Type B pancreatic cell (in vitro differentiated cells): ENCODE measurements around the gene SPATA24. TPM values are rescaled to one million over a fixed set of nuclear protein-coding genes. Genes with fewer than 3 reads are reported as not detected.

Experiments
- DNase-seq: peaks from one replicate; pipeline ENCODE4 v3.0.0; 2021; ENCODE audit warnings: mixed read lengths; ENCODE audit not compliant: unreplicated experiment; ENCODE audit errors: extremely low spot score
- H3K27ac Mint-ChIP-seq: 2 replicates; pipeline ENCODE4 v1.8.0; 2021; ENCODE audit warnings: mild to moderate bottlenecking, mixed read lengths
- H3K27me3 Mint-ChIP-seq: 2 replicates; pipeline ENCODE4 v1.8.0; 2021; ENCODE audit warnings: mixed read lengths
- H3K36me3 Mint-ChIP-seq: 2 replicates; pipeline ENCODE4 v1.8.0; 2021; ENCODE audit warnings: mixed read lengths
- H3K4me1 Mint-ChIP-seq: one replicate; pipeline ENCODE4 v1.8.0; 2021; ENCODE audit warnings: mixed read lengths; ENCODE audit not compliant: unreplicated experiment
- H3K4me3 Mint-ChIP-seq: 2 replicates; pipeline ENCODE4 v1.8.0; 2021; ENCODE audit warnings: mild to moderate bottlenecking, mixed read lengths
- H3K9me3 Mint-ChIP-seq: 2 replicates; pipeline ENCODE4 v1.8.0; 2021; ENCODE audit warnings: mixed read lengths
- CTCF ChIP-seq: fragments of 200-600 bp; sonication (generic); conservative IDR thresholded peaks from 2 replicates; pipeline ENCODE4 v1.5.0; 2021; ENCODE audit warnings: antibody characterized with exemption, mild to moderate bottlenecking
- total RNA-seq: library from RNA; stranded (reverse); gene quantifications from 2 replicates; pipeline ENCODE4 v1.2.1, GENCODE V29; 2021; ENCODE audit warnings: low replicate concordance

Gene SPATA24
- total RNA-seq, 1 donor from 2014 or later, result 7.1 TPM

GRCh38 chr5:139383993-139384590 lies 19.8 kb downstream of the SPATA24 start:
- TF ChIP-seq CTCF, result no peak
- no peak for DNase-seq
- Mint-ChIP-seq H3K4me1 (peaks cover 7% of the 10 kb centered on the region), H3K36me3 (no peaks in the 10 kb centered on the region), H3K9me3 (no peaks in the 10 kb centered on the region), H3K4me3 (no peak overlapping the region), H3K27ac (peak overlapping the region; percentile 50), H3K27me3 (no peaks in the 10 kb centered on the region)

DNA sequence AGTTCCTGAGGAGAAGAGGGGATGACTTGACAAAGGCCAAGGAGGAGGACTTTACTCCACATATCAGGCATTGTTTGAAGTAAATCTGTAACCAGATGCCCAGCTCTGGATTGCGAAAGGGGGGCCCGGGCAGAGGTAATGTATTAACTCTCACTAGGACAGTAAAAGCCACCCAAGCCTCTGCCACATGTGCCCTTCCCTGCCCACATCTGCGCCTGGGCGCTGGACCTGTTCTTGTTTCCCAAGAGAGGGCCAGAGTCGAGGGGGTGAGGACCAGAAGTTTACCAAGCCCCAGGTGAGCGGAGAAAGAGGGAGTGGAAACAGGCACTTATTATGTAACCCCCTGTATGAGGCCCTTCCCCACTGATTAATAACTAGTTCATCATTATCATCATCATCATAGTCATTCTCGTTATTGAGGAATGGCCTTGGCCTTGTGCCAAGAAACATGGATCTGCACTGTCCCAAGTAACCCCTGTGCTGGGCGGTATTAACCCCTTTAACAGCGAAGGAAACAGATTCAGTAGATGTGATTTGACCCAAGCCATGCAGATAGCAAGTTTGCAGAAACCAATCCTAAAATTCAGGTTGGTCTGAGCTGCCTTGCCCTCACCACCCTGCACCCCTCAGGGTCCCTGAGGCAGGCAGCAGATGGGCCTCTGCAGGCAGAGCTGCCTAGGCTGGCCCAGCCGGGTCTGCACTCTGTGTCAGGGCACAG lies 20.5 kb downstream of the SPATA24 start, which contains the start of gene SLC23A1:
Gene SLC23A1, minus strand, starts transcription at position 23 of the 718 bp plus-strand sequence. CDS start 44 bp downstream, outside the sequence.
- Mint-ChIP-seq H3K9me3 (no peaks in the 10 kb centered on the region), H3K4me1 (peaks cover 7% of the 10 kb centered on the region), H3K4me3 (no peak within 1 kb of the TSS), H3K36me3 (no peaks in the 10 kb centered on the region), H3K27me3 (no peaks in the 10 kb centered on the region), H3K27ac (no peak within 1 kb of the TSS)
- DNase-seq, result no peak
- TF ChIP-seq CTCF, result no peak

- no peak for DNase-seq
- Mint-ChIP-seq H3K36me3 (no peaks in the 10 kb centered on the region), H3K27ac (no peak overlapping the region), H3K4me3 (no peak overlapping the region), H3K27me3 (no peaks in the 10 kb centered on the region), H3K4me1 (peaks cover 7% of the 10 kb centered on the region), H3K9me3 (no peaks in the 10 kb centered on the region)
- TF ChIP-seq CTCF, result no peak
Measured at GRCh38 chr5:139382807-139383206, 21.1 kb downstream of the SPATA24 start.

DNA sequence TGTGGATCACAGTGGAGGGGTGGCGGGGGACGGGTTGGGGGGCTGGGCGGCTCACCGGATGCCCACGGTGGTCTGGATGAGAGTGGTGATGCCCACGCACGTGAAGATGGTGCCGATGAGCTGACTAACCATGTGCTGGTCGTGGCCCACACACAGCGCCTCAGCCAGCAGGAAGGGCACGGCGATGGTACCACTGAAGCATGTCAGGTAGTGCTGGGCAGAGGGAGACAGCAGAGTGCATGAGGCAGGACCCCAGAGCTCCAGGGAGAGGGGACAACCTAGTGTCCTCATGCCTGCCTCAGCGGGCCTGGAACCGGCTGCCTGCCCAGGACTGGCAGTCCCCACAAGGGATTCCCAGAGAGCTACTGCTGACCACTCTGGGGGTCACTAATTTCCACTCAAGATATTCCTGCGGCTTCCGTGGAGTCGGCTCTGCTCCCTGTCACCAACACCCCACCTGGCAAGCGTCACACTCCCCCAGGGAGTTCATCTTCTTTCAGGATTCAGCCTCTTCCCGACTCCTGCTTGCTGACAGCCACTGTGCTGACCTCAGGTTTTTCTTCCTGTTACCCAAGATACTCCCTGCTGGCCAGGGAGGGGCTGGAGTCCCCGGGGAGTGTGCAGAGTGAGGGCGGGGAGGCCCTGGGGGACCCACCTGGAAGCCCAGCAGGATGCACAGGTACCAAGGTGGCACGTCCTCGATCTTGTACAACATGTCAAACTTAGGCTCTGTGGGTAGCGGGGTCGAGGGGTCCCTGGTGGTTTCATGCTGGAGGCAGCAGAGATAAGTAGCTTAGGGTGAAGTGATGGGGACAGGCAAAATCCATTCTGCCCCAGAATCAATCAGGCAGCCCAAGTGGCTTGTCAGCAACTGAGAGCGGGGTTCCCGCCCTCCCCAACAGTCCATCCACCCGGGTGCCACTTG lies 21.8 kb downstream of the SPATA24 start:
- no peak for DNase-seq
- H3K9me3 Mint-ChIP-seq, result no peaks in the 10 kb centered on the region
- H3K27ac Mint-ChIP-seq, result no peak overlapping the region
- no peak for TF ChIP-seq CTCF
- H3K27me3 Mint-ChIP-seq, result no peaks in the 10 kb centered on the region
- peaks cover 7% of the 10 kb centered on the region for H3K4me1 Mint-ChIP-seq
- H3K4me3 Mint-ChIP-seq, result no peak overlapping the region
- H3K36me3 Mint-ChIP-seq, result no peaks in the 10 kb centered on the region

DNA sequence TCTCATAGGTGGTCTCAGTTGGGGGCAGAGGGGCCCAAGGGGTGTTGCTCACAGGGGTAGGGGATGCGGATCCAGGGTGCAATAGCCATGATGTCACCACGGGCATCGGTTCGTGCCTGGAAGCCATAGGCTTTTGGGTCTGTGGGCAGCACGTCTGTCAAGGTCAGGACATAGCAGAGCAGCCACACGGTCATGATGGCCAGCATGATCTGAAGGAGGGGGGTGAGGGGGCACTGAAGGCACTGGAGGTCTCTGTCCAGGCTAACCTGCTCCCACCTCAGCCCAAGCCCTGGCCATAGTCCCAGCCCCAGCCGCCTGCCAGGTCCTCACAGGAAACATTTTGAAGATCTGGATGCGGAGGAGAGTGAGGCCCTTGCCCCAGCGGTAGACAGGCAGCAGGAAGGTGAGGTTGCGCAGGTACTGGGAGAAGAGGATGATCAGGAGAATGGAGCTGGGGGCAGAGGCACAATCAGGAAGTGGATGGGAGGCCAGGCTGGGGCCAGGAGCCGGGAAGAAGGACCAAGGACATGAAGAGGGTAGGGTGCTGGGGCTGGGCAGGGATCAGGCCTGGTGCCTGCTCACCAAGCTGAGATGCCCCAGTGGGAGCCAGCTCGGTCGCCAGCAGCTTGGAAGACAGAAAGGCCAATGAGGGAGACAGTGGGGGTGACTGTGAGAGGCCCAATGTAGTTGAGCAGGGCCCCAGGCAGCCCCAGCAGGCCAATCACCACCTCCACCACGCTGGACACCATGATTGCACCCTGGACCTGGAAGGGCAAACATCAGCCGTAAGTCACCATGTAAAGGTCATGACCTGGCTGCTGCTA lies 24.1 kb downstream of the SPATA24 start:
- H3K4me3 Mint-ChIP-seq, result no peak overlapping the region
- H3K4me1 Mint-ChIP-seq, result peaks cover 7% of the 10 kb centered on the region
- H3K9me3 Mint-ChIP-seq, result no peaks in the 10 kb centered on the region
- no peak for DNase-seq
- H3K27me3 Mint-ChIP-seq, result no peaks in the 10 kb centered on the region
- H3K36me3 Mint-ChIP-seq, result no peaks in the 10 kb centered on the region
- H3K27ac Mint-ChIP-seq, result no peak overlapping the region
- TF ChIP-seq CTCF, result no peak
